A549 treated with RU486 at 1 μM for 4 hours (cell line): ENCODE results near the gene HSPBAP1. TPM values are rescaled to one million over a fixed set of nuclear protein-coding genes. Genes with fewer than 3 reads are reported as not detected.

Source experiments
- total RNA-seq: library from RNA; stranded (reverse); fragments of 200-300 nt; extraction: Qiagen RNA extraction; gene quantifications from 5 replicates; pipeline ENCODE4 v1.2.3, GENCODE V29; 2022; ENCODE audit warnings: low read depth

Gene HSPBAP1, protein sequence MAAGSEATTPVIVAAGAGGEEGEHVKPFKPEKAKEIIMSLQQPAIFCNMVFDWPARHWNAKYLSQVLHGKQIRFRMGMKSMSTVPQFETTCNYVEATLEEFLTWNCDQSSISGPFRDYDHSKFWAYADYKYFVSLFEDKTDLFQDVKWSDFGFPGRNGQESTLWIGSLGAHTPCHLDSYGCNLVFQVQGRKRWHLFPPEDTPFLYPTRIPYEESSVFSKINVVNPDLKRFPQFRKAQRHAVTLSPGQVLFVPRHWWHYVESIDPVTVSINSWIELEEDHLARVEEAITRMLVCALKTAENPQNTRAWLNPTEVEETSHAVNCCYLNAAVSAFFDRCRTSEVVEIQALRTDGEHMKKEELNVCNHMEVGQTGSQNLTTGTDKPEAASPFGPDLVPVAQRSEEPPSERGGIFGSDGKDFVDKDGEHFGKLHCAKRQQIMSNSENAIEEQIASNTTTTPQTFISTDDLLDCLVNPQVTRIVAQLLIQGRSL
- total RNA-seq, result 5.0 to 6.7 TPM (median 6.1 TPM) in 5 replicates

DNA sequence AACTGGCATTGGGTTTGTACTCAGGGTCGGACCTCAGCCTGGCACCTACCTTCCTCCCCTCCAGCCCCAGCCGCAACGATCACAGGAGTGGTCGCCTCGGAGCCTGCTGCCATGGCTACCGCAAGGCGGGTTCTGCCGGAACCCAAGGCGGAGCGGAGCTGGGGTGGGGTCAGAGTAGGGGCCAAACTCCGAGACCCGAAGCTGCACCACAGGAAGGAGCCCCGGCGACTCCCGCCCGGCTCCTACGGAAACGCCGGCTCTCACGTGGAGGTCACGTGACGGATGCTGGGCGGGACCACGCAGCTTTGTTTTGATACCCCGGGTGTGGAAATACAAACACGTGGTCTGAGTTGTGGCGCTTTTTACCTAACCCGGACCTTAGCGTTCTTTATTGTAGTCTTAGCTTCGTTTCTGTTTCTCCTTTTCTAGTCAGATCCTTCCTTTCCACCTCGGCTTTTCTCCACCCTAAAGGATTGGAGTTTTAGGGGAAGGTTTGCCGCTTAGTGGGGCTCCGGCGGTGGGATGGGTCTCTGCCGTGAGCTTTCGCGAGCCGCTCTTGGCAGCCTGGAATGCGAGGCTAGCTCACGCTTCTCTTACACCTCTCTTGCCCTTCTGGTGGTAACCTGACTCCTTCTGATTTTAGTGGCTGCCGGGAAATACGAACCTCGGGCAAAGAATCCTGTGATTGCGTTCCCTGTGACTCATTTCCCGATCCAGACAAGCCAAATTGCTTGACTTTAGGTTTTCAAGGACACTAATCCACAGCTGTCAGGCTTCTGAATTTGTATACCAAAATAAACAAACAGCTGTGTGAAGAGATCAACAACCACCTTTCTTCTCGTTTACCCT, at the start of gene HSPBAP1:
HSPBAP1 (minus strand) TSS at position 264 of the 849 bp plus-strand sequence; CDS start at position 113, 151 bp downstream.

DNA sequence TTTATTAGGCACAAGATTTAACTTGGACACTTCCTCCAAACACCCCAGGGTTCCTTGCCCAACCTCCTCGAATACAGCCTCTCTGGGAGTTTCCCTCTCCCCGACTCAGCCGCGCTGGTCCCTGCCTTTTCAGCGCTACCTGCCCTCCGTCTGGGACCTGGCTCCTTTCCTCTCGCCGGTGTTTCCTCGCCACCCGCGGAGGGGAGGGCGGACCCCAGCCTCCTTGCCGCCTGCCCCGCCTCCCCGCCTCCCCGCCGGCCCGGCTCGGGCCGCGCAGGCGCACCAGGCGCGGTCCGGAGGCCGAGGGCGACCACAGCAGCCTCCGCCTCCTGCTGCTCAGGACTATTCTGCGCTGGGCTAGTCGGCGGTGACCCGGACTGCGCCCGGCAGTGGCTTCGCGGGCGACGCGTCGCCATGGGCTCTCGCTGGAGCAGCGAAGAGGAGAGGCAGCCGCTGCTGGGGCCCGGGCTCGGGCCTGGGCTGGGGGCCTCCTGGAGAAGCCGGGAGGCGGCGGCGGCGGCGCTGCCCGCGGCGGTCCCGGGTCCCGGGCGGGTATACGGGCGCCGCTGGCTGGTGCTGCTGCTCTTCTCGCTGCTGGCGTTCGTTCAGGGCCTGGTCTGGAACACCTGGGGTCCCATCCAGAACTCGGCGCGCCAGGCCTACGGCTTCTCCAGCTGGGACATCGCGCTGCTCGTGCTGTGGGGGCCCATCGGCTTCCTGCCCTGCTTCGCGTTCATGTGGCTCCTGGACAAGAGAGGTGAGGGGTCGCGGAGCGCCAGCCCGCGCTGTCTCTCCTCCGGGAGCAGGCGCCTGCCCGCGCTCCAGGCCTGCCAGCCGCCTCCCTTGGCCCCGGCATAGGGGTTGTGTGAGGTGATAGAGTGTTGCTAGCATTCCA, 1.4 kb upstream of the HSPBAP1 start, which contains the start of gene SLC49A4:
SLC49A4 (plus strand) TSS at position 291 of the 895 bp plus-strand sequence; CDS start at position 415, 124 bp downstream.

Other genes with a start within 250 kb of the HSPBAP1 start
- 5.0 to 5.9 TPM (median 5.4 TPM) in 5 replicates for gene PARP9, start 229.5 kb downstream of the HSPBAP1 start, total RNA-seq
- gene DTX3L, start 229.5 kb downstream of the HSPBAP1 start, total RNA-seq, result 6.0 to 9.4 TPM (median 8.1 TPM) in 5 replicates
- gene PARP15, start 216.2 kb downstream of the HSPBAP1 start, total RNA-seq, result not detected in 5 replicates
- 7.9 to 12.4 TPM (median 9.1 TPM) in 5 replicates for gene PARP14, start 113.0 kb downstream of the HSPBAP1 start, total RNA-seq
- 10.7 to 16.4 TPM (median 14.3 TPM) in 5 replicates for gene SLC49A4, start 1.2 kb upstream of the HSPBAP1 start, total RNA-seq
- 0.07 to 0.47 TPM (median 0.28 TPM) in 5 replicates for gene SEMA5B, start 233.9 kb upstream of the HSPBAP1 start, total RNA-seq